SK-N-SH (cell line): Measurements from ENCODE around the gene CCNI2. TPM values are rescaled to one million over a fixed set of nuclear protein-coding genes. Genes with fewer than 3 reads are reported as not detected.
A peak's percentile ranks its signal among the peaks of the same experiment; 100 is the strongest.

Experiments
- CTCF ChIA-PET: fragments of 300-600, 350-600 bp; formaldehyde crosslinking; extraction: SDS; loops from one replicate; lab custom pipeline; 2021; lab: Yijun Ruan, JAX
- POLR2A ChIA-PET: fragments of 350-600 bp; sonication (Branson Sonifier 250); formaldehyde crosslinking; extraction: SDS; loops from one replicate; lab custom pipeline; 2020; ENCODE audit warnings: antibody characterized with exemption, inconsistent platforms; lab: Yijun Ruan, JAX
- DNase-seq: peaks from one replicate; pipeline ENCODE4 v3.0.0; 2012
- H2AFZ ChIP-seq: fragments of 200-600 bp; sonication (generic); 2 replicates; pipeline ENCODE4 v1.8.1; 2016; ENCODE audit warnings: antibody characterized with exemption, mild to moderate bottlenecking, low read depth
- H3F3A ChIP-seq: fragments of 200-600 bp; sonication (generic); replicated peaks from 2 replicates; pipeline ENCODE3; 2016; ENCODE audit warnings: antibody characterized with exemption, mild to moderate bottlenecking; ENCODE audit not compliant: insufficient read depth
- H3K27ac ChIP-seq, 2 experiments: fragments of 200-500 bp in 1 of 2; fragments of 200-600 bp in 1 of 2; sonication (Bioruptor generic) in 1 of 2; sonication (generic), shearing (Covaris generic) in 1 of 2; 2 replicates each; pipeline versions ENCODE4 v1.5.1 to v1.6.1; 2014 to 2016; ENCODE audit warnings: low read depth in 2 of 2, inconsistent platforms in 1 of 2, low read length in 1 of 2, mild to moderate bottlenecking in 1 of 2, mixed read lengths in 1 of 2
- H3K27me3 ChIP-seq: fragments of 200-600 bp; sonication (generic), shearing (Covaris generic); 2 replicates; pipeline ENCODE4 v1.6.1; 2016; ENCODE audit warnings: mixed run types; ENCODE audit not compliant: insufficient read depth
- H3K36me3 ChIP-seq, 2 experiments: fragments of 200-500 bp in 1 of 2; fragments of 200-600 bp in 1 of 2; sonication (Bioruptor generic) in 1 of 2; sonication (generic) in 1 of 2; replicated peaks in 1 of 2; 2 replicates each; pipeline versions ENCODE3 to v1.5.1; 2014 to 2016; ENCODE audit warnings: low read length in 1 of 2, mild to moderate bottlenecking in 1 of 2; ENCODE audit not compliant: insufficient read depth in 2 of 2, control insufficient read depth in 1 of 2
- H3K4me1 ChIP-seq, 2 experiments: fragments of 200-500 bp in 1 of 2; fragments of 200-600 bp in 1 of 2; sonication (Bioruptor generic) in 1 of 2; sonication (generic), shearing (Covaris generic) in 1 of 2; 2 replicates each; pipeline versions ENCODE4 v1.5.1 to v1.6.1; 2014 to 2016; ENCODE audit warnings: low read depth in 1 of 2, low read length in 1 of 2, mixed run types in 1 of 2; ENCODE audit not compliant: insufficient read depth in 2 of 2, control insufficient read depth in 1 of 2
- H3K4me2 ChIP-seq: fragments of 200-600 bp; sonication (generic), shearing (Covaris generic); 2 replicates; pipeline ENCODE4 v1.6.1; 2017; ENCODE audit warnings: mixed run types
- H3K4me3 ChIP-seq, 2 experiments: fragments of 200-500 bp in 1 of 2; fragments of 200-600 bp in 1 of 2; sonication (Bioruptor generic) in 1 of 2; sonication (generic), shearing (Covaris generic) in 1 of 2; 2 replicates each; pipeline versions ENCODE4 v1.5.1 to v1.8.1; 2014 to 2016; ENCODE audit warnings: low read depth in 2 of 2, inconsistent platforms in 1 of 2, low read length in 1 of 2, mild to moderate bottlenecking in 1 of 2, mixed read lengths in 1 of 2, moderate library complexity in 1 of 2
- H3K79me2 ChIP-seq: fragments of 200-600 bp; sonication (generic); 2 replicates; pipeline ENCODE4 v1.8.1; 2017; ENCODE audit warnings: mild to moderate bottlenecking; ENCODE audit not compliant: insufficient read depth
- H3K9ac ChIP-seq: fragments of 200-600 bp; sonication (generic); 2 replicates; pipeline ENCODE4 v1.6.1; 2017; ENCODE audit warnings: mixed run types
- H3K9me2 ChIP-seq: fragments of 200-600 bp; sonication (generic); 2 replicates; pipeline ENCODE4 v1.6.1; 2017; ENCODE audit warnings: mixed run types
- H3K9me3 ChIP-seq: fragments of 200-600 bp; sonication (generic); 2 replicates; pipeline ENCODE4 v1.6.1; 2017; ENCODE audit warnings: mixed run types, mild to moderate bottlenecking, moderate library complexity
- H4K20me1 ChIP-seq: fragments of 200-600 bp; sonication (generic); 2 replicates; pipeline ENCODE4 v1.6.1; 2017; ENCODE audit warnings: mild to moderate bottlenecking, mixed run types; ENCODE audit not compliant: insufficient read depth
- CTCF ChIP-seq: fragments of 200-600 bp; sonication (generic); IDR thresholded peaks from 2 replicates; pipeline ENCODE4 v1.6.1; 2017; ENCODE audit warnings: antibody characterized with exemption, mild to moderate bottlenecking, moderate library complexity
- ELF1 ChIP-seq: IDR thresholded peaks from 2 replicates; pipeline ENCODE4 v1.4.0; 2012
- EP300 ChIP-seq, 2 experiments: IDR thresholded peaks; 2 replicates each; pipeline versions ENCODE4 v1.4.0 to v1.6.1; 2012; ENCODE audit warnings: borderline replicate concordance in 1 of 2, low read depth in 1 of 2, low read length in 1 of 2
- EZH2phosphoT487 ChIP-seq: fragments of 200-600 bp; sonication (generic); IDR thresholded peaks from 2 replicates; pipeline ENCODE4 v1.6.1; 2017; ENCODE audit warnings: low read depth, mixed run types, mild to moderate bottlenecking, antibody characterized with exemption, moderate library complexity, borderline replicate concordance
- FOSL2 ChIP-seq: IDR thresholded peaks from 2 replicates; pipeline ENCODE4 v1.4.0; 2012; ENCODE audit warnings: low read depth, mild to moderate bottlenecking, moderate library complexity, borderline replicate concordance
- FOXJ3 ChIP-seq: sonication (generic); formaldehyde crosslinking; IDR thresholded peaks from 2 replicates; pipeline ENCODE4 v1.5.1; 2020; ENCODE audit warnings: mild to moderate bottlenecking, missing genetic modification reagents
- FOXM1 ChIP-seq: IDR thresholded peaks from 2 replicates; pipeline ENCODE4 v1.4.0; 2012; ENCODE audit warnings: low read depth, mild to moderate bottlenecking
- GABPA ChIP-seq: IDR thresholded peaks from 2 replicates; pipeline ENCODE4 v1.4.0; 2012; ENCODE audit warnings: low read depth, mild to moderate bottlenecking
- JUND ChIP-seq: IDR thresholded peaks from 2 replicates; pipeline ENCODE4 v1.4.0; 2012
- MAX ChIP-seq: IDR thresholded peaks from 2 replicates; pipeline ENCODE4 v1.4.0; 2012; ENCODE audit warnings: low read depth
- MEF2A ChIP-seq: IDR thresholded peaks from 2 replicates; pipeline ENCODE4 v1.4.0; 2012; ENCODE audit warnings: low read depth, borderline replicate concordance
- MXI1 ChIP-seq: IDR thresholded peaks from 2 replicates; pipeline ENCODE4 v1.6.1; 2012; ENCODE audit warnings: mild to moderate bottlenecking, low read depth, low read length, improper control_type of control experiment
- POLR2AphosphoS5 ChIP-seq: IDR thresholded peaks from 2 replicates; pipeline ENCODE4 v1.6.1; 2012; ENCODE audit warnings: low read depth, low read length
- RAD21 ChIP-seq: IDR thresholded peaks from 2 replicates; pipeline ENCODE4 v1.6.1; 2012; ENCODE audit warnings: mild to moderate bottlenecking, low read length
- RCOR1 ChIP-seq: fragments of 150-350 bp; IDR thresholded peaks from 2 replicates; pipeline ENCODE4 v1.6.1; 2017; ENCODE audit warnings: antibody characterized with exemption, low read length
- RFX5 ChIP-seq: IDR thresholded peaks from 2 replicates; pipeline ENCODE4 v1.6.1; 2012; ENCODE audit warnings: mild to moderate bottlenecking, improper control_type of control experiment, low read length
- RXRA ChIP-seq: IDR thresholded peaks from 2 replicates; pipeline ENCODE4 v1.4.0; 2012; ENCODE audit warnings: low read depth, mild to moderate bottlenecking, borderline replicate concordance
- TAF1 ChIP-seq: IDR thresholded peaks from 2 replicates; pipeline ENCODE4 v1.6.1; 2012; ENCODE audit warnings: low read depth, mild to moderate bottlenecking, low read length, moderate library complexity, borderline replicate concordance
- TCF12 ChIP-seq: IDR thresholded peaks from 2 replicates; pipeline ENCODE4 v1.4.0; 2012
- TEAD4 ChIP-seq: IDR thresholded peaks from 2 replicates; pipeline ENCODE4 v1.4.0; 2012; ENCODE audit warnings: mild to moderate bottlenecking, borderline replicate concordance; ENCODE audit not compliant: insufficient read depth
- USF1 ChIP-seq: IDR thresholded peaks from 2 replicates; pipeline ENCODE4 v1.4.0; 2012; ENCODE audit warnings: low read depth, borderline replicate concordance
- YY1 ChIP-seq: IDR thresholded peaks from 2 replicates; pipeline ENCODE4 v1.4.0; 2012; ENCODE audit warnings: low read depth, mild to moderate bottlenecking
- WGBS: methylation state at CpG from one replicate; pipeline ENCODE4 v1.1.6; 2017; ENCODE audit warnings: low lambda C conversion rate; 5-methylcytosine and 5-hydroxymethylcytosine counted together
- polyA plus RNA-seq, 3 experiments: library from polyadenylated mRNA; depleted of rRNA; stranded (reverse); fragments of >200 nt; gene quantifications; 2 replicates each; pipeline ENCODE4 v1.2.3, GENCODE V29; 2012

Gene CCNI2
- polyA plus RNA-seq, 1 of the 3 experiments (the other 2 are of a cell fraction), result 0.05 TPM

DNA sequence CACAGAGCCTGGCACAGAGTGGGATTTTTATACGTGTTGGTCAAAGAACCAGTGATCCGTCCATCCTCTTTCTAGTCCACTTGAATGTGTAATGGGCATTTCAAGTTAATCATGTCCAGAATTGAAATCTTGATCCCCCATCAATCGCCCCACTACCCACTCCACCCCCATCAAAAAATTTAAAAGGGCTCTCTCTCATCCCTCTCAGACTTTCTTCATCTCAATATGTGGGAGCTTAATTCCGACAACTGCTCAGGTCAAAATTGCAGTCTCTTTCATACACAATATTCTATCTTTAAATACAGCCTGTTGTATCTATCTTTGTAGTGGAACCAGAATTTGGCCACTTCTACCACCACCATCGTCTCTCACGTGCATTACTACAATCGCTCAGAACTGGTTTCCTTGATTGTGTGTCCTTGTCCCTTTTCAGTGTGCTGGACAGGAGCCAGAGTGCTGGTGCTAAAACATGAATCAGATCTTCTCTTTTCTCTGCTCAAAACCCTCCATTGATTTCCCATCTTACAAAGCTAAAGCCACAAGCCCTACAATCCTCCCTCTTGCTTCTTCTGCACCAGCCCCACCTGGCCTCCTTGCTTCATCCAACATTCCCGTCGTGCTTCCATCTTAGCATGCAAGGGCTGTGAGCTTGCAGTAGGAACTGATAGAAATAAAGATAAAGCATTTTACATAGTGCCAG is 9.1 kb upstream of the CCNI2 start:
- Histone ChIP-seq H4K20me1 (peaks cover 5% of the 10 kb centered on the region), H3K27me3 (no peaks in the 10 kb centered on the region), H3K4me1 (peaks cover 3 to 6% of the 10 kb centered on the region in 2 experiments; a peak in 2 of 4 replicates), H3K4me2 (peak overlapping the region; percentile 89), H3K4me3 (peak overlapping the region; percentile 88 to 89), H3K27ac (peak overlapping the region in 1 of 2 experiments; percentile 54; a peak in 1 of 4 replicates), H3K9me3 (no peaks in the 10 kb centered on the region), H3K36me3 (peaks cover 3 to 6% of the 10 kb centered on the region in 2 experiments), H2AFZ (peak overlapping the region; percentile 89), H3K9me2 (no peaks in the 10 kb centered on the region), H3K9ac (no peak overlapping the region), H3F3A (no peaks in the 10 kb centered on the region), H3K79me2 (peaks cover 37% of the 10 kb centered on the region; the same call in 1 of the 2 replicates)
- ChIA-PET CTCF (interaction anchor here (0.6 to 1.8 kb wide), 12 partner anchors 8 to 237 kb away, joined by 3 to 7 read pairs (median 3); partner anchors contain the start of genes CCNI2, GDF9, SOWAHA and UQCRQ), POLR2A (interaction anchor here (1.1 kb wide), 1 partner anchor 20 kb away, joined by 4 read pairs; no protein-coding TSS in a partner anchor)
- no peak for DNase-seq
- WGBS, result 75% methylated on average over 9 of the region's 9 CpGs
- no peak for TF ChIP-seq RCOR1
- TF ChIP-seq TAF1, result no peak
- TF ChIP-seq ELF1, result no peak
- TF ChIP-seq POLR2AphosphoS5, result no peak
- no peak for TF ChIP-seq GABPA
- TF ChIP-seq FOXM1, result no peak
- TF ChIP-seq USF1, result no peak
- TF ChIP-seq TEAD4, result no peak
- no peak for TF ChIP-seq JUND
- TF ChIP-seq FOXJ3 (CRISPR knock-in tag), result no peak
- TF ChIP-seq MAX, result no peak
- no peak for TF ChIP-seq EZH2phosphoT487
- TF ChIP-seq RAD21, result no peak
- TF ChIP-seq MEF2A, result no peak
- TF ChIP-seq MXI1, result no peak
- TF ChIP-seq RFX5, result no peak
- TF ChIP-seq TCF12, result no peak
- no peak for TF ChIP-seq YY1
- TF ChIP-seq EP300 (IDR thresholded peaks at IDR 0.05; ENCODE audit: borderline replicate concordance in 1 of 2, low read depth in 1 of 2, low read length in 1 of 2), result no peak

GRCh38 chr5:132739232-132739631 is 8.0 kb upstream of the CCNI2 start:
- Histone ChIP-seq H2AFZ (no peak overlapping the region), H3K4me2 (no peak overlapping the region), H3K27me3 (no peaks in the 10 kb centered on the region), H3K27ac (no peak overlapping the region), H3K79me2 (peaks cover 30% of the 10 kb centered on the region; the same call in 1 of the 2 replicates), H3K9me2 (no peaks in the 10 kb centered on the region), H4K20me1 (peaks cover 5% of the 10 kb centered on the region), H3K9ac (no peak overlapping the region), H3F3A (no peaks in the 10 kb centered on the region), H3K4me3 (no peak overlapping the region), H3K9me3 (no peaks in the 10 kb centered on the region), H3K4me1 (peaks cover 3 to 6% of the 10 kb centered on the region in 2 experiments; a peak in 2 of 4 replicates), H3K36me3 (no peaks in the 10 kb centered on the region)
- no peak for DNase-seq
- 56% methylated on average over 1 of the region's 1 CpG for WGBS
- POLR2A ChIA-PET, result no interaction called here
- CTCF ChIA-PET, result interaction anchor here (1.2 to 1.8 kb wide), 2 partner anchors 15 to 74 kb away, joined by 3 to 7 read pairs; partner anchors contain the start of gene SOWAHA
- TF ChIP-seq MAX (no peak), CTCF (no peak), FOXJ3 (CRISPR knock-in tag) (no peak), RCOR1 (no peak), TCF12 (no peak), RXRA (no peak), EP300 (IDR thresholded peaks at IDR 0.05; ENCODE audit: borderline replicate concordance in 1 of 2, low read depth in 1 of 2, low read length in 1 of 2) (no peak), FOSL2 (no peak), USF1 (no peak)
